Stomach (tissue), 4 donors: ENCODE measurements around the gene ANKS1B.

ENCODE experiments used
- CTCF ChIP-seq, 7 experiments: fragments of 450-650 bp in 4 of 7; fragments of 200-600 bp in 3 of 7; sonication (generic) in 3 of 7; IDR thresholded peaks; one replicate each; pipeline ENCODE4 v1.5.1; 2016 to 2019; ENCODE audit warnings: antibody characterized with exemption in 7 of 7, control low read depth in 2 of 7, mild to moderate bottlenecking in 1 of 7
- POLR2A ChIP-seq, 4 donors: fragments of 450-650 bp; IDR thresholded peaks; one replicate each; pipeline ENCODE4 v1.6.1; 2016; ENCODE audit warnings: antibody characterized with exemption in 4 of 4, control low read depth in 2 of 4, mild to moderate bottlenecking in 1 of 4, moderate library complexity in 1 of 4

GRCh38 chr12:99390707-99391106 lies 594.0 kb downstream of the ANKS1B start:
- no peak for TF ChIP-seq CTCF (IDR thresholded peaks at IDR 0.05)
- TF ChIP-seq POLR2A (IDR thresholded peaks at IDR 0.05) = no peak
